Transverse colon (tissue), 4 donors: Measurements from ENCODE around the gene VSIG10L2. TPM values are rescaled to one million over a fixed set of nuclear protein-coding genes. Genes with fewer than 3 reads are reported as not detected.

Source experiments
- DNase-seq: peaks from one replicate; pipeline ENCODE4 v3.0.0-alpha.2; 2019
- H3K27ac ChIP-seq, 4 donors: fragments of 200-600 bp; sonication (generic); 2 replicates each; pipeline ENCODE4 v1.5.1; 2016 to 2018; ENCODE audit warnings: inconsistent platforms in 4 of 4
- H3K27me3 ChIP-seq: fragments of 200-600 bp; sonication (generic); 2 replicates; pipeline ENCODE4 v1.5.1; 2017; ENCODE audit warnings: inconsistent platforms
- H3K36me3 ChIP-seq, 4 donors: fragments of 200-600 bp; sonication (generic); 2 replicates each; pipeline ENCODE4 v1.5.1; 2017 to 2019; ENCODE audit warnings: inconsistent platforms in 4 of 4
- H3K4me1 ChIP-seq, 4 donors: fragments of 200-600 bp; sonication (generic); 2 replicates each; pipeline ENCODE4 v1.5.1; 2017 to 2020; ENCODE audit warnings: inconsistent platforms in 4 of 4
- H3K4me3 ChIP-seq, 4 donors: fragments of 200-600 bp; sonication (generic); 1 replicate in 1 of 4; 2 replicates in 3 of 4; pipeline versions ENCODE4 v1.5.1 to v1.6.1; 2017 to 2019; ENCODE audit warnings: inconsistent platforms in 4 of 4
- H3K9me3 ChIP-seq, 2 donors: fragments of 200-600 bp; sonication (generic); 2 replicates each; pipeline ENCODE4 v1.5.1; 2017 to 2019; ENCODE audit warnings: inconsistent platforms in 2 of 2
- CTCF ChIP-seq, 5 experiments: fragments of 200-600 bp in 3 of 5; fragments of 450-650 bp in 2 of 5; sonication (generic) in 3 of 5; IDR thresholded peaks; 1 replicate in 2 of 5; 2 replicates in 3 of 5; pipeline ENCODE4 v1.5.1; 2016 to 2017; ENCODE audit warnings: antibody characterized with exemption in 5 of 5, inconsistent platforms in 3 of 5, mild to moderate bottlenecking in 2 of 5, moderate library complexity in 1 of 5
- EP300 ChIP-seq: sonication (generic); formaldehyde crosslinking; IDR thresholded peaks from one replicate; pipeline ENCODE4 v1.6.1; 2017; ENCODE audit warnings: antibody characterized with exemption, low read depth
- POLR2A ChIP-seq: fragments of 450-650 bp; IDR thresholded peaks from one replicate; pipeline ENCODE4 v1.6.1; 2016; ENCODE audit warnings: antibody characterized with exemption, mild to moderate bottlenecking, moderate library complexity
- POLR2AphosphoS5 ChIP-seq, 3 donors: sonication (generic); formaldehyde crosslinking; IDR thresholded peaks; one replicate each; pipeline ENCODE4 v1.6.1; 2016; ENCODE audit warnings: antibody characterized with exemption in 3 of 3
- WGBS, 2 donors: methylation state at CpG; one replicate each; pipeline ENCODE4 v1.1.5; 2018; ENCODE audit warnings: low coverage in 1 of 2; 5-methylcytosine and 5-hydroxymethylcytosine counted together
- in situ Hi-C, 4 donors: fragments of 200-750 bp; cut with MboI; loops; one replicate each; pipeline versions ENCODE4 v1.15.0 to v1.15.1; 2017; ENCODE audit warnings: low sequenced_read_pairs in 3 of 4, low pct_ligation_motif_present in 1 of 4, low pct_unique_long_range_greater_than_20kb in 1 of 4
- intact Hi-C: fragments of 100-400 bp; cut with DNase I; formaldehyde crosslinking; loops from one replicate; pipeline ENCODE4 v1.15.1; 2023; ENCODE audit warnings: low total_unique reads
- total RNA-seq, 4 donors: library from RNA; depleted of rRNA; stranded (reverse); fragments of >200 nt; gene quantifications; one replicate each; pipeline ENCODE4 v1.1.0, GENCODE V29; 2016

Gene VSIG10L2
- total RNA-seq, 4 donors from 2014 or later = not detected

- no peak overlapping the region for H3K27ac ChIP-seq
- no peak for DNase-seq
- no peaks in the 10 kb centered on the region for H3K9me3 ChIP-seq
- no peak overlapping the region for H3K4me3 ChIP-seq
- 86 to 97% methylated on average over 3 to 9 of the region's 9 CpGs for WGBS, 2 donors
- intact Hi-C loops (no loop called here), in situ Hi-C loops (no loop called here)
- no peaks in the 10 kb centered on the region for H3K4me1 ChIP-seq
- no peaks in the 10 kb centered on the region for H3K27me3 ChIP-seq
- no peak for TF ChIP-seq POLR2A
- TF ChIP-seq POLR2AphosphoS5 (IDR thresholded peaks at IDR 0.05) = no peak
- TF ChIP-seq CTCF (IDR thresholded peaks at IDR 0.05) = no peak
- TF ChIP-seq EP300 = no peak
- no peaks in the 10 kb centered on the region for H3K36me3 ChIP-seq
Observed at GRCh38 chr11:125943661-125944349, 2.0 kb upstream of the VSIG10L2 start.

GRCh38 chr11:125944350-125945010, 1.4 kb upstream of the VSIG10L2 start:
- no peak overlapping the region for H3K4me3 ChIP-seq
- H3K9me3 ChIP-seq = no peaks in the 10 kb centered on the region
- DNase-seq = no peak
- no peaks in the 10 kb centered on the region for H3K36me3 ChIP-seq
- no peaks in the 10 kb centered on the region for H3K4me1 ChIP-seq
- 70 to 80% methylated on average over 2 to 13 of the region's 13 CpGs for WGBS, 2 donors
- no peak overlapping the region for H3K27ac ChIP-seq
- intact Hi-C loops (no loop called here), in situ Hi-C loops (no loop called here)
- TF ChIP-seq POLR2A (no peak), POLR2AphosphoS5 (IDR thresholded peaks at IDR 0.05) (no peak), CTCF (IDR thresholded peaks at IDR 0.05) (no peak), EP300 (no peak)
- no peaks in the 10 kb centered on the region for H3K27me3 ChIP-seq

- Histone ChIP-seq H3K27me3 (no peaks in the 10 kb centered on the region), H3K4me1 (no peaks in the 10 kb centered on the region), H3K36me3 (no peaks in the 10 kb centered on the region), H3K4me3 (no peak overlapping the region), H3K9me3 (no peaks in the 10 kb centered on the region), H3K27ac (no peak overlapping the region)
- DNase-seq = no peak
- TF ChIP-seq POLR2AphosphoS5 (IDR thresholded peaks at IDR 0.05) = no peak
- TF ChIP-seq EP300 = no peak
- TF ChIP-seq CTCF (IDR thresholded peaks at IDR 0.05) = no peak
- WGBS, 2 donors = 64 to 78% methylated on average over 8 to 15 of the region's 15 CpGs
- intact Hi-C loops (no loop called here), in situ Hi-C loops (no loop called here)
Observed at GRCh38 chr11:125945011-125945796, 640 bp upstream of the VSIG10L2 start.

- Histone ChIP-seq H3K9me3 (no peaks in the 10 kb centered on the region), H3K27me3 (no peaks in the 10 kb centered on the region), H3K4me3 (no peak overlapping the region), H3K36me3 (no peaks in the 10 kb centered on the region), H3K27ac (no peak overlapping the region), H3K4me1 (peaks cover 8 to 10% (median 9%) of the 10 kb centered on the region in 4 donors)
- WGBS, 2 donors = 82% methylated on average over 13 of the region's 14 CpGs; no CpG with 5 or more reads in 1 of the 2 donors
- in situ Hi-C loops = no loop called here
- TF ChIP-seq POLR2A (no peak), CTCF (IDR thresholded peaks at IDR 0.05) (no peak), POLR2AphosphoS5 (IDR thresholded peaks at IDR 0.05) (no peak), EP300 (no peak)
- intact Hi-C loops = no loop called here
- no peak for DNase-seq
Observed at GRCh38 chr11:125946712-125947418, 1.0 kb downstream of the VSIG10L2 start.
